Measurements from ENCODE around the gene MAP4K2. TPM values are rescaled to one million over a fixed set of nuclear protein-coding genes. Genes with fewer than 3 reads are reported as not detected.

The MAP4K2 gene
- total RNA-seq, 1 experiment from 2014 or later: 24.7 TPM

- Histone ChIP-seq H3K56ac (ENCODE audit: insufficient read length, low read depth, low read length) (no peak overlapping the region), H3K4me1 (ENCODE audit: insufficient read depth, low read length) (no peaks in the 10 kb centered on the region), H2BK12ac (ENCODE audit: insufficient read length, low read depth, low read length) (no peak overlapping the region), H3K4me2 (ENCODE audit: insufficient read depth, insufficient read length, low read length) (no peak overlapping the region), H3K27me3 (ENCODE audit: insufficient read depth, low read length) (peaks cover 1% of the 10 kb centered on the region; the same call in 1 of the 2 replicates), H2BK5ac (ENCODE audit: insufficient read length, low read length) (no peak overlapping the region), H3K9me3 (ENCODE audit: control insufficient read depth, low read depth, low read length) (no peaks in the 10 kb centered on the region), H2BK120ac (ENCODE audit: low read depth, low read length, poor library complexity, severe bottlenecking) (no peak overlapping the region), H4K5ac (ENCODE audit: insufficient read length, low read depth, low read length) (no peak overlapping the region), H3K79me2 (ENCODE audit: insufficient read depth, low read length) (no peaks in the 10 kb centered on the region), H3K4ac (ENCODE audit: low read depth, low read length) (no peak overlapping the region), H2AK5ac (ENCODE audit: insufficient read length, low read length) (no peak overlapping the region), H4K8ac (replicated peaks; ENCODE audit: insufficient read length, low read depth, low read length) (no peak overlapping the region), H2BK15ac (ENCODE audit: low read depth, low read length) (no peak overlapping the region), H3K14ac (ENCODE audit: insufficient read depth, low read length) (no peak overlapping the region), H3K79me1 (ENCODE audit: insufficient read depth, low read depth, low read length, poor library complexity, severe bottlenecking) (no peaks in the 10 kb centered on the region), H2AFZ (ENCODE audit: low read length) (no peak overlapping the region), H3K18ac (ENCODE audit: insufficient read length, low read depth, low read length) (no peak overlapping the region), H4K91ac (ENCODE audit: insufficient read length, low read depth, low read length) (no peak overlapping the region), H2BK20ac (ENCODE audit: low read depth, low read length, poor library complexity, severe bottlenecking) (no peak overlapping the region), H3K9ac (ENCODE audit: extremely low read depth, insufficient read length, low read length) (no peak overlapping the region), H3K23me2 (ENCODE audit: insufficient read length, low read depth, low read length, poor library complexity, severe bottlenecking) (peaks cover 23% of the 10 kb centered on the region), H3K27ac (ENCODE audit: insufficient read length, low read depth, low read length) (no peak overlapping the region), H3T11ph (ENCODE audit: low read length) (no peak overlapping the region), H3K23ac (ENCODE audit: insufficient read length, low read depth, low read length) (no peak overlapping the region), H4K20me1 (ENCODE audit: control insufficient read depth, insufficient read depth, insufficient read length) (no peaks in the 10 kb centered on the region)
- H3K4me3 Mint-ChIP-seq: peak overlapping the region in 1 of 2 experiments; percentile 41; a peak in 2 of 5 replicates
- TF ChIP-seq CTCF (conservative IDR thresholded peaks at IDR 0.05): no peak
- peak overlapping the region in 2 of 3 experiments; percentile 55 to 69; a peak in 3 of 7 replicates for H3K27ac Mint-ChIP-seq
- H3K27me3 Mint-ChIP-seq (ENCODE audit: low read depth): peaks cover 21% of the 10 kb centered on the region
- no CpG with 5 or more reads among the region's 15 CpGs for WGBS (ENCODE audit: extremely low coverage, insufficient read length, low lambda C conversion rate)
- no peaks in the 10 kb centered on the region for H3K9me3 Mint-ChIP-seq
- H3K4me1 Mint-ChIP-seq: peaks cover 15 to 21% of the 10 kb centered on the region in 2 experiments
- H3K36me3 Mint-ChIP-seq (ENCODE audit: insufficient read depth in 1 of 3, low read depth in 3 of 3): peaks cover 0 to 10% (median 0%) of the 10 kb centered on the region in 3 experiments; a peak in 3 of 7 replicates
- no peak for DNase-seq
These were observed 54.9 kb downstream of the MAP4K2 start for GRCh38 chr11:64747961-64748665.

All from H9 (cell line).